HCT116 (cell line): Measurements from ENCODE around the gene PDLIM7. TPM values are rescaled to one million over a fixed set of nuclear protein-coding genes. Genes with fewer than 3 reads are reported as not detected.

Experiments used
- ATAC-seq: fragments of 200-7000 bp; cut with Tn5 transposase; 2 replicates; pipeline ENCODE4 v1.9.1; 2020; ENCODE audit warnings: mild to moderate bottlenecking, moderate library complexity
- BruUV-seq: library from RNA; stranded (reverse); fragments of 400-500 nt; replicated peaks from 2 replicates; lab custom pipeline; 2021; lab: Mats Ljungman, UMichigan
- CTCF ChIA-PET: fragments of 300-600 bp; sonication (Branson Sonifier 250); formaldehyde crosslinking; loops from one replicate; lab custom pipeline; 2021; ENCODE audit warnings: antibody characterized with exemption; lab: Charles Lee
- POLR2A ChIA-PET: fragments of 300-600, 350-600 bp; sonication (Branson Sonifier 250); formaldehyde crosslinking; loops from one replicate; lab custom pipeline; 2021; ENCODE audit warnings: antibody characterized with exemption; lab: Charles Lee
- RAD21 ChIA-PET, 2 experiments: fragments of 300-600 bp; sonication (Branson Sonifier 250); formaldehyde crosslinking; loops; one replicate each; lab custom pipeline; 2023; ENCODE audit warnings: low total read pairs in 2 of 2; ENCODE audit not compliant: uncharacterized antibody in 2 of 2, unreplicated experiment in 2 of 2, low non-redundant PET in 1 of 2; lab: Charles Lee
- DNase-seq: peaks from one replicate; pipeline ENCODE4 v3.0.0-alpha.2; 2010; ENCODE audit warnings: low read depth, low spot score
- H2AFZ ChIP-seq: fragments of 200-600 bp; shearing (Covaris generic), sonication (generic); 2 replicates; pipeline ENCODE4 v1.6.1; 2017; ENCODE audit warnings: low read depth, mixed run types, mixed read lengths, antibody characterized with exemption, low read length; ENCODE audit not compliant: poor library complexity, severe bottlenecking
- H3K27ac ChIP-seq: 2 replicates; pipeline ENCODE4 v1.5.1; 2012; ENCODE audit warnings: low read depth, low read length
- H3K27me3 ChIP-seq: fragments of 200-600 bp; sonication (generic); 2 replicates; pipeline ENCODE4 v1.6.1; 2016; ENCODE audit warnings: mixed run types, low read length, mixed read lengths; ENCODE audit not compliant: insufficient read depth
- H3K36me3 ChIP-seq, 2 experiments: fragments of 200-500 bp in 1 of 2; fragments of 200-600 bp in 1 of 2; sonication (Bioruptor generic) in 1 of 2; sonication (generic) in 1 of 2; 2 replicates each; pipeline versions ENCODE4 v1.5.1 to v1.6.1; 2014 to 2016; ENCODE audit warnings: low read length in 2 of 2, inconsistent platforms in 1 of 2, mixed read lengths in 1 of 2, mixed run types in 1 of 2; ENCODE audit not compliant: insufficient read depth in 2 of 2, control insufficient read depth in 1 of 2
- H3K4me1 ChIP-seq, 2 experiments: fragments of 200-600 bp in 1 of 2; sonication (generic) in 1 of 2; 2 replicates each; pipeline versions ENCODE4 v1.5.1 to v1.6.1; 2012 to 2017; ENCODE audit warnings: low read length in 2 of 2, inconsistent platforms in 1 of 2, mild to moderate bottlenecking in 1 of 2, mixed read lengths in 1 of 2, mixed run types in 1 of 2, moderate library complexity in 1 of 2; ENCODE audit not compliant: insufficient read depth in 2 of 2, control insufficient read depth in 1 of 2
- H3K4me2 ChIP-seq: fragments of 200-600 bp; sonication (generic); 2 replicates; pipeline ENCODE4 v1.6.1; 2017; ENCODE audit warnings: mixed run types, low read length, mixed read lengths
- H3K4me3 ChIP-seq, 2 experiments: fragments of 200-600 bp in 1 of 2; sonication (generic) in 1 of 2; replicated peaks in 1 of 2; 2 replicates each; pipeline ENCODE4 v1.5.1; 2011 to 2016; ENCODE audit warnings: low read length in 2 of 2, control low read depth in 1 of 2, low read depth in 1 of 2, mild to moderate bottlenecking in 1 of 2, mixed read lengths in 1 of 2, mixed run types in 1 of 2
- H3K79me2 ChIP-seq: fragments of 200-600 bp; sonication (generic); 2 replicates; pipeline ENCODE4 v1.6.1; 2017; ENCODE audit warnings: mild to moderate bottlenecking, mixed run types, low read length, moderate library complexity, mixed read lengths; ENCODE audit not compliant: insufficient read depth
- H3K9ac ChIP-seq: fragments of 200-600 bp; sonication (generic); 2 replicates; pipeline ENCODE4 v1.6.1; 2016; ENCODE audit warnings: low read length, mixed read lengths
- H3K9me2 ChIP-seq: fragments of 200-600 bp; sonication (generic), shearing (Covaris generic); 2 replicates; pipeline ENCODE4 v1.6.1; 2017; ENCODE audit warnings: mixed run types, mild to moderate bottlenecking, moderate library complexity; ENCODE audit not compliant: insufficient read depth
- H3K9me3 ChIP-seq, 2 experiments: fragments of 200-500 bp in 1 of 2; fragments of 200-600 bp in 1 of 2; sonication (Bioruptor generic) in 1 of 2; sonication (generic) in 1 of 2; 2 replicates each; pipeline ENCODE4 v1.6.1; 2014 to 2017; ENCODE audit warnings: low read length in 2 of 2, mixed read lengths in 2 of 2, inconsistent platforms in 1 of 2, low read depth in 1 of 2, mild to moderate bottlenecking in 1 of 2, mixed run types in 1 of 2, moderate library complexity in 1 of 2; ENCODE audit not compliant: control insufficient read depth in 1 of 2, insufficient read depth in 1 of 2
- H4K20me1 ChIP-seq: fragments of 200-600 bp; sonication (generic), shearing (Covaris generic); 2 replicates; pipeline ENCODE4 v1.6.1; 2017; ENCODE audit warnings: mixed run types, mild to moderate bottlenecking, moderate library complexity; ENCODE audit not compliant: insufficient read depth
- CBX3 ChIP-seq: IDR thresholded peaks from 2 replicates; pipeline ENCODE4 v1.6.1; 2012; ENCODE audit warnings: low read depth
- CEBPB ChIP-seq: IDR thresholded peaks from 2 replicates; pipeline ENCODE4 v1.6.1; 2012; ENCODE audit warnings: low read depth
- CTCF ChIP-seq, 3 experiments: fragments of 200-600 bp in 1 of 3; sonication (generic) in 1 of 3; IDR thresholded peaks in 2 of 3; conservative IDR thresholded peaks in 1 of 3; 2 replicates each; pipeline ENCODE4 v1.5.1; 2012 to 2017; ENCODE audit warnings: low read depth in 2 of 3, low read length in 2 of 3, antibody characterized with exemption in 1 of 3, borderline replicate concordance in 1 of 3, control low read depth in 1 of 3, mild to moderate bottlenecking in 1 of 3, mixed read lengths in 1 of 3, mixed run types in 1 of 3, moderate library complexity in 1 of 3; ENCODE audit not compliant: insufficient read depth in 1 of 3
- ELF1 ChIP-seq: IDR thresholded peaks from 2 replicates; pipeline ENCODE4 v1.6.1; 2012; ENCODE audit warnings: low read depth, borderline replicate concordance
- RAD21 ChIP-seq: IDR thresholded peaks from 2 replicates; pipeline ENCODE4 v1.6.1; 2012; ENCODE audit warnings: low read depth, mild to moderate bottlenecking
- SIN3A ChIP-seq: IDR thresholded peaks from 2 replicates; pipeline ENCODE4 v1.6.1; 2012; ENCODE audit warnings: low read depth
- intact Hi-C: fragments of 100-400 bp; cut with micrococcal nuclease; formaldehyde crosslinking; loops from 2 replicates; pipeline ENCODE4 v1.10.0; 2022
- total RNA-seq: library from RNA; stranded (reverse); gene quantifications from one replicate; pipeline ENCODE4 v1.2.1, GENCODE V29; 2021; ENCODE audit not compliant: unreplicated experiment

PDLIM7 gene
- total RNA-seq, 1 experiment from 2014 or later = 153 TPM

GRCh38 chr5:177489119-177489716 lies 8.2 kb downstream of the PDLIM7 start:
- no peak overlapping the region for H3K4me3 ChIP-seq
- no peak for TF ChIP-seq SIN3A
- TF ChIP-seq RAD21 = no peak
- TF ChIP-seq CEBPB = no peak
- no peak for TF ChIP-seq CBX3
- no peak for TF ChIP-seq ELF1
- TF ChIP-seq CTCF (IDR thresholded peaks at IDR 0.05 in 2 of 3, conservative IDR thresholded peaks at IDR 0.05 in 1 of 3; ENCODE audit: borderline replicate concordance in 1 of 3, insufficient read depth in 1 of 3, low read depth in 2 of 3, low read length in 2 of 3) = peak in 2 of 3 experiments; percentile 25 to 35; a peak in 3 of 6 replicates
- TF ChIP-seq, all 23 proteins: peak for 1
- Histone ChIP-seq H3K9me3 (no peaks in the 10 kb centered on the region), H3K4me2 (no peak overlapping the region), H4K20me1 (peaks cover 4% of the 10 kb centered on the region; the same call in 1 of the 2 replicates), H3K9me2 (no peaks in the 10 kb centered on the region), H3K9ac (no peak overlapping the region), H3K79me2 (peaks cover 40% of the 10 kb centered on the region), H3K4me1 (peaks cover 13 to 34% of the 10 kb centered on the region in 2 experiments), H3K27me3 (no peaks in the 10 kb centered on the region), H3K36me3 (peaks cover 16 to 40% of the 10 kb centered on the region in 2 experiments; a peak in 3 of 4 replicates), H2AFZ (no peak overlapping the region), H3K27ac (no peak overlapping the region)
- 0 out of 2 replicates have a peak, but pooled peaks have one; percentile 13 for ATAC-seq
- CTCF ChIA-PET = interaction anchor here (1.2 kb wide), 1 partner anchor 32 kb away, joined by 4 read pairs; no protein-coding TSS in a partner anchor
- RAD21 ChIA-PET = no interaction called here
- intact Hi-C loops = no loop called here
- DNase-seq = no peak
- BruUV-seq = no TSS peak
- POLR2A ChIA-PET = interaction anchor here (1.3 kb wide), 1 partner anchor 12 kb away, joined by 3 read pairs; no protein-coding TSS in a partner anchor
